GM23338 (cell line): ENCODE results near the gene FCGBP.

ENCODE experiments used
- EZH2 ChIP-seq: fragments of 200-600 bp; sonication (generic); IDR thresholded peaks from one replicate; pipeline ENCODE4 v1.8.0; 2017; ENCODE audit warnings: antibody characterized with exemption, mild to moderate bottlenecking, low read depth; ENCODE audit not compliant: unreplicated experiment
- EZH2phosphoT487 ChIP-seq: fragments of 200-600 bp; sonication (generic); IDR thresholded peaks from one replicate; pipeline ENCODE4 v1.8.1; 2018; ENCODE audit warnings: antibody characterized with exemption; ENCODE audit not compliant: unreplicated experiment
- POLR2AphosphoS5 ChIP-seq: IDR thresholded peaks from 2 replicates; pipeline ENCODE4 v1.6.1; 2016; ENCODE audit warnings: antibody characterized with exemption, low read depth
- STAT1 ChIP-seq: IDR thresholded peaks from one replicate; pipeline ENCODE4 v1.6.1; 2016; ENCODE audit warnings: antibody characterized with exemption; ENCODE audit not compliant: unreplicated experiment
- TF ChIP-seq, protein P1 (sequence below), 2 experiments: fragments of 200-600 bp in 1 of 2; sonication (generic) in 1 of 2; conservative IDR thresholded peaks; 2 replicates each; pipeline versions ENCODE4 v1.5.1 to v1.6.1; 2016 to 2017; ENCODE audit warnings: antibody characterized with exemption in 2 of 2, low read depth in 2 of 2, mild to moderate bottlenecking in 2 of 2, moderate library complexity in 1 of 2
- TF ChIP-seq, protein P2 (sequence below): IDR thresholded peaks from 2 replicates; pipeline ENCODE4 v1.6.1; 2016; ENCODE audit warnings: antibody characterized with exemption
- TF ChIP-seq, protein P3 (sequence below): IDR thresholded peaks from one replicate; pipeline ENCODE4 v1.6.1; 2018; ENCODE audit warnings: antibody characterized with exemption; ENCODE audit not compliant: unreplicated experiment

DNA sequence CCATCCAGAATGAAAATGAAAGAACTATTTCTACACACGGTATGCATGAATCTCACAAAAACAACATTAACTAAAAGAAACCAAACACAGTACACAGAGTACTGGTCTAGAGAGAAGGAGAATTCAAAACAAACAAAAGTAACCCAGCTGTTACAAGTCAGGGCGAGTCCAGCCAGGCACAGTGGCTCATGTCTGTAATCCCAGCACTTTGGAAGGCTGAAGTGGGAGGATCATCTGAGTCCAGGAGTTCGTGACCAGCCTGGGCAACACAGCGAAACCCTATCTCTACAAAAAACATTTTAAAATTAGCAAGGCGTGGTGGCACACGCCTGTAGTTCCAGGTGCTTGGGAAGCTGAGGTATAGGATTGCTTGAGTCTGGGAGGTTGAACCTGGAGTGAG, 34.8 kb upstream of the FCGBP start:
- TF ChIP-seq, protein P1, sequence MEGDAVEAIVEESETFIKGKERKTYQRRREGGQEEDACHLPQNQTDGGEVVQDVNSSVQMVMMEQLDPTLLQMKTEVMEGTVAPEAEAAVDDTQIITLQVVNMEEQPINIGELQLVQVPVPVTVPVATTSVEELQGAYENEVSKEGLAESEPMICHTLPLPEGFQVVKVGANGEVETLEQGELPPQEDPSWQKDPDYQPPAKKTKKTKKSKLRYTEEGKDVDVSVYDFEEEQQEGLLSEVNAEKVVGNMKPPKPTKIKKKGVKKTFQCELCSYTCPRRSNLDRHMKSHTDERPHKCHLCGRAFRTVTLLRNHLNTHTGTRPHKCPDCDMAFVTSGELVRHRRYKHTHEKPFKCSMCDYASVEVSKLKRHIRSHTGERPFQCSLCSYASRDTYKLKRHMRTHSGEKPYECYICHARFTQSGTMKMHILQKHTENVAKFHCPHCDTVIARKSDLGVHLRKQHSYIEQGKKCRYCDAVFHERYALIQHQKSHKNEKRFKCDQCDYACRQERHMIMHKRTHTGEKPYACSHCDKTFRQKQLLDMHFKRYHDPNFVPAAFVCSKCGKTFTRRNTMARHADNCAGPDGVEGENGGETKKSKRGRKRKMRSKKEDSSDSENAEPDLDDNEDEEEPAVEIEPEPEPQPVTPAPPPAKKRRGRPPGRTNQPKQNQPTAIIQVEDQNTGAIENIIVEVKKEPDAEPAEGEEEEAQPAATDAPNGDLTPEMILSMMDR (conservative IDR thresholded peaks at IDR 0.05; ENCODE audit: low read depth in 2 of 2): no peak
- TF ChIP-seq POLR2AphosphoS5 (no peak), EZH2phosphoT487 (no peak), EZH2 (no peak), STAT1 (no peak)
- TF ChIP-seq, protein P2, sequence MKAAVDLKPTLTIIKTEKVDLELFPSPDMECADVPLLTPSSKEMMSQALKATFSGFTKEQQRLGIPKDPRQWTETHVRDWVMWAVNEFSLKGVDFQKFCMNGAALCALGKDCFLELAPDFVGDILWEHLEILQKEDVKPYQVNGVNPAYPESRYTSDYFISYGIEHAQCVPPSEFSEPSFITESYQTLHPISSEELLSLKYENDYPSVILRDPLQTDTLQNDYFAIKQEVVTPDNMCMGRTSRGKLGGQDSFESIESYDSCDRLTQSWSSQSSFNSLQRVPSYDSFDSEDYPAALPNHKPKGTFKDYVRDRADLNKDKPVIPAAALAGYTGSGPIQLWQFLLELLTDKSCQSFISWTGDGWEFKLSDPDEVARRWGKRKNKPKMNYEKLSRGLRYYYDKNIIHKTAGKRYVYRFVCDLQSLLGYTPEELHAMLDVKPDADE: no peak
- TF ChIP-seq, protein P3, sequence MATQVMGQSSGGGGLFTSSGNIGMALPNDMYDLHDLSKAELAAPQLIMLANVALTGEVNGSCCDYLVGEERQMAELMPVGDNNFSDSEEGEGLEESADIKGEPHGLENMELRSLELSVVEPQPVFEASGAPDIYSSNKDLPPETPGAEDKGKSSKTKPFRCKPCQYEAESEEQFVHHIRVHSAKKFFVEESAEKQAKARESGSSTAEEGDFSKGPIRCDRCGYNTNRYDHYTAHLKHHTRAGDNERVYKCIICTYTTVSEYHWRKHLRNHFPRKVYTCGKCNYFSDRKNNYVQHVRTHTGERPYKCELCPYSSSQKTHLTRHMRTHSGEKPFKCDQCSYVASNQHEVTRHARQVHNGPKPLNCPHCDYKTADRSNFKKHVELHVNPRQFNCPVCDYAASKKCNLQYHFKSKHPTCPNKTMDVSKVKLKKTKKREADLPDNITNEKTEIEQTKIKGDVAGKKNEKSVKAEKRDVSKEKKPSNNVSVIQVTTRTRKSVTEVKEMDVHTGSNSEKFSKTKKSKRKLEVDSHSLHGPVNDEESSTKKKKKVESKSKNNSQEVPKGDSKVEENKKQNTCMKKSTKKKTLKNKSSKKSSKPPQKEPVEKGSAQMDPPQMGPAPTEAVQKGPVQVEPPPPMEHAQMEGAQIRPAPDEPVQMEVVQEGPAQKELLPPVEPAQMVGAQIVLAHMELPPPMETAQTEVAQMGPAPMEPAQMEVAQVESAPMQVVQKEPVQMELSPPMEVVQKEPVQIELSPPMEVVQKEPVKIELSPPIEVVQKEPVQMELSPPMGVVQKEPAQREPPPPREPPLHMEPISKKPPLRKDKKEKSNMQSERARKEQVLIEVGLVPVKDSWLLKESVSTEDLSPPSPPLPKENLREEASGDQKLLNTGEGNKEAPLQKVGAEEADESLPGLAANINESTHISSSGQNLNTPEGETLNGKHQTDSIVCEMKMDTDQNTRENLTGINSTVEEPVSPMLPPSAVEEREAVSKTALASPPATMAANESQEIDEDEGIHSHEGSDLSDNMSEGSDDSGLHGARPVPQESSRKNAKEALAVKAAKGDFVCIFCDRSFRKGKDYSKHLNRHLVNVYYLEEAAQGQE: no peak
